PFSK-1 (cell line): Measurements from ENCODE around the gene GHR.

Source experiments
- FOXP2 ChIP-seq: optimal IDR thresholded peaks from 2 replicates; pipeline ENCODE3; 2011; ENCODE audit warnings: borderline replicate concordance, control low read depth, inconsistent platforms; ENCODE audit not compliant: insufficient read depth; ENCODE audit errors: extremely low read length, extremely low read depth
- POLR2AphosphoS5 ChIP-seq: IDR thresholded peaks from 2 replicates; pipeline ENCODE4 v1.6.1; 2012; ENCODE audit warnings: low read depth, mild to moderate bottlenecking, control low read depth, low read length, moderate library complexity
- SIN3A ChIP-seq: IDR thresholded peaks from 2 replicates; pipeline ENCODE4 v1.6.1; 2012; ENCODE audit warnings: mild to moderate bottlenecking, low read length, moderate library complexity, borderline replicate concordance; ENCODE audit not compliant: insufficient read depth
- TAF1 ChIP-seq: IDR thresholded peaks from 2 replicates; pipeline ENCODE4 v1.6.1; 2012; ENCODE audit warnings: low read length, control low read depth, borderline replicate concordance; ENCODE audit not compliant: insufficient read depth
- TF ChIP-seq, protein P1 (sequence below), 2 experiments: IDR thresholded peaks; 2 replicates each; pipeline versions ENCODE4 v1.6.1 to v1.8.0; 2011 to 2012; ENCODE audit warnings: low read depth in 2 of 2, low read length in 2 of 2, control low read depth in 1 of 2, inconsistent platforms in 1 of 2, mild to moderate bottlenecking in 1 of 2, moderate library complexity in 1 of 2; ENCODE audit not compliant: insufficient read depth in 1 of 2

Gene GHR

DNA sequence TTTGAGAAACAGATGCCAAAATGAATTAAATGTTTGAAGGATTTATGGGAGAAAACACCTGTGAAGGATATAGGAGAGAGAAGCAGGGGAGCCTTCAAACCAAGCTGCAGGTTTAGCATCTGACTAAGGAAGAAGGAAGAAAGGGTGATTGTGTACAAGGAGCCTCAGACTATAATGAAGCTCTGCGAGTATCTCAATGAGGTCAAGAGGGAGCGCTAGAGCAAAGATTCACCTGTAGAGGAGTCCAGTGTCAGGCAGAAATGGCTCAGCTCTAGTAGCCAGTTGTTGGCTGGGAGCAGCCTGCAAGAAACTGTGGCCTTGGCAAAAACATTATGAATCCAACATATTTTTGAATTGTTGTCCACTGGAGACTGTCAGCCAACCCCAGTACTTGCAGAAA lies 20.0 kb upstream of the GHR start:
- TF ChIP-seq POLR2AphosphoS5 = no peak

- TF ChIP-seq POLR2AphosphoS5 = no peak
- TF ChIP-seq, protein P1, sequence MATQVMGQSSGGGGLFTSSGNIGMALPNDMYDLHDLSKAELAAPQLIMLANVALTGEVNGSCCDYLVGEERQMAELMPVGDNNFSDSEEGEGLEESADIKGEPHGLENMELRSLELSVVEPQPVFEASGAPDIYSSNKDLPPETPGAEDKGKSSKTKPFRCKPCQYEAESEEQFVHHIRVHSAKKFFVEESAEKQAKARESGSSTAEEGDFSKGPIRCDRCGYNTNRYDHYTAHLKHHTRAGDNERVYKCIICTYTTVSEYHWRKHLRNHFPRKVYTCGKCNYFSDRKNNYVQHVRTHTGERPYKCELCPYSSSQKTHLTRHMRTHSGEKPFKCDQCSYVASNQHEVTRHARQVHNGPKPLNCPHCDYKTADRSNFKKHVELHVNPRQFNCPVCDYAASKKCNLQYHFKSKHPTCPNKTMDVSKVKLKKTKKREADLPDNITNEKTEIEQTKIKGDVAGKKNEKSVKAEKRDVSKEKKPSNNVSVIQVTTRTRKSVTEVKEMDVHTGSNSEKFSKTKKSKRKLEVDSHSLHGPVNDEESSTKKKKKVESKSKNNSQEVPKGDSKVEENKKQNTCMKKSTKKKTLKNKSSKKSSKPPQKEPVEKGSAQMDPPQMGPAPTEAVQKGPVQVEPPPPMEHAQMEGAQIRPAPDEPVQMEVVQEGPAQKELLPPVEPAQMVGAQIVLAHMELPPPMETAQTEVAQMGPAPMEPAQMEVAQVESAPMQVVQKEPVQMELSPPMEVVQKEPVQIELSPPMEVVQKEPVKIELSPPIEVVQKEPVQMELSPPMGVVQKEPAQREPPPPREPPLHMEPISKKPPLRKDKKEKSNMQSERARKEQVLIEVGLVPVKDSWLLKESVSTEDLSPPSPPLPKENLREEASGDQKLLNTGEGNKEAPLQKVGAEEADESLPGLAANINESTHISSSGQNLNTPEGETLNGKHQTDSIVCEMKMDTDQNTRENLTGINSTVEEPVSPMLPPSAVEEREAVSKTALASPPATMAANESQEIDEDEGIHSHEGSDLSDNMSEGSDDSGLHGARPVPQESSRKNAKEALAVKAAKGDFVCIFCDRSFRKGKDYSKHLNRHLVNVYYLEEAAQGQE (IDR thresholded peaks at IDR 0.05; ENCODE audit: insufficient read depth in 1 of 2, low read depth in 2 of 2, low read length in 2 of 2) = no peak
- no peak for TF ChIP-seq FOXP2
- TF ChIP-seq SIN3A = no peak
- no peak for TF ChIP-seq TAF1
Observed at GRCh38 chr5:42404366-42404765, 18.9 kb upstream of the GHR start.

- TF ChIP-seq, protein P1 (IDR thresholded peaks at IDR 0.05; ENCODE audit: insufficient read depth in 1 of 2, low read depth in 2 of 2, low read length in 2 of 2) = no peak
- TF ChIP-seq POLR2AphosphoS5 (no peak), SIN3A (no peak), TAF1 (no peak), FOXP2 (no peak)
Observed at GRCh38 chr5:42419294-42419693, 3.9 kb upstream of the GHR start.

DNA sequence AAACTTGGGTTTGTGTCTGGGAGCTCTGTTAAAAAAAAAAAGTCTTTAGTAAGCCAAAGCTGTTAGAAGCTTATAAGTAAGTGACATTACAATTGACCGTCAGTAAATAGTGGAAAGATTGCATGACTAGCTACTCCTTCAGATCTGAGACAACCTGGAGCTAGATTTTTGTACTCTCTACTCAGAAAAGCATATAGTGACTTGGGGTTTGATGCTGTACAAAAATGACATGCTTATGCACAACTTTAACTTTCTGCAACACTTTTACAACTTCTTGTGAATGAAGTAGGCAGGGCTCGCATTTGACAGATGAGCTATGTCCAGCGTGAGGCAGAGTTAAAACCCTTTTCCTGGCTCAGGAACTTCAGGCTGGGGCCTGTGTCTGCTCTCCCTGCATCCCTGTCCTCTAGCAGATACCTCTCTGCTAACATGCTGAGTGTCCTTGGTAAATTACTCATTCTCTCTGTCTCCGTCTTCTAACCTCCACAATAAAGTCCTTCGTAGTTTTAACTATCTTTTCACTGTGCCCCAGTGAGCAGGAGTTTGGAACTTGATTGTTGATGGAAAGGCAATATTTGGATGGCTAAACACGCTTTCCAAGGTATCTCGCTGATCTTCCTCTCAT lies 471 bp upstream of the GHR start:
- TF ChIP-seq SIN3A (no peak), POLR2AphosphoS5 (no peak), TAF1 (no peak), FOXP2 (no peak)
- TF ChIP-seq, protein P1 (IDR thresholded peaks at IDR 0.05; ENCODE audit: insufficient read depth in 1 of 2, low read depth in 2 of 2, low read length in 2 of 2) = no peak

DNA sequence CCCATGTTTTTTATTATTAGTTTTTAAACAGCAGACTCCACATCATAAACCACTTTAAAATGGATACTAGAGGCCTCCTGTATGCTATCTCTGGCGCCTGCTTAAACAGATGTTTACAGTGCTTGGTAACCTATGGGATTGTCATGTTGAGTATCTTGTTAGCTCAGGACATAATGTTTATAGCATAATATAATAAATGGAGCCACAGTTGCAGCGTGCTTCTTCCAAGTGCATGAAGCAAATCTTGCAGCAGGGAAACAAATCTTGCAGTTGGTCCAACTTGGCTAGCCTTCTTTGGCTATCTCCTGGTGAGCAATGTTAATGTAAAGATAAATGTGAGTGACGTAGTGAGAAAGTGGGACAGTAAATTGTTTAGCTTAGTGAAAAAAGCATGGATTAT lies 2.8 kb downstream of the GHR start:
- TF ChIP-seq FOXP2 = no peak
- TF ChIP-seq, protein P1 (IDR thresholded peaks at IDR 0.05; ENCODE audit: insufficient read depth in 1 of 2, low read depth in 2 of 2, low read length in 2 of 2) = no peak
- TF ChIP-seq TAF1 = no peak

DNA sequence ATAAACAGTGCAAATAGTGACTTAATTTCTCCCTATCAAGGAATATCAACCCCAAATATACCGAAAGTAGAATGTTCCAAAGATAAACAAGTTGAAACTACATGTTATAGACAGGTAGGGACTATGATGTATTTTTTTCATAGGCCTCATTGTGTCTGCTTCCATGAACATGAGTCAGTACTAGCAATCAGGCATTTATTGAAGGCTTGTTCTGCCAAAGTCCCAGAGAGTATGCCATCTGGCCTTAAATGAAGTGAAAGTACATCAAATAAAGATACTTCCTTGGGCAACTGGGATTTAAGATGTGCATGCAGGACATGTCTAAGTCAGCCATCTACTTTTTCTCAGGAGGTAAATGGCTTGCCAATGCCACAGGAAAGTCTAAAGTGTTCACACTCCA lies 6.5 kb downstream of the GHR start:
- no peak for TF ChIP-seq POLR2AphosphoS5
- TF ChIP-seq, protein P1 (IDR thresholded peaks at IDR 0.05; ENCODE audit: insufficient read depth in 1 of 2, low read depth in 2 of 2, low read length in 2 of 2) = no peak
- TF ChIP-seq FOXP2 = no peak
- TF ChIP-seq SIN3A = no peak
- no peak for TF ChIP-seq TAF1
